Panc1 (cell line): ENCODE results near the gene TM2D3. TPM values are rescaled to one million over a fixed set of nuclear protein-coding genes. Genes with fewer than 3 reads are reported as not detected.

Experiments used
- ATAC-seq: fragments of 200-7000 bp; cut with Tn5 transposase; 2 replicates; pipeline ENCODE4 v1.9.1; 2020; ENCODE audit warnings: mild to moderate bottlenecking, moderate library complexity
- BruUV-seq: library from RNA; stranded (reverse); fragments of 400-500 nt; replicated peaks from 2 replicates; lab custom pipeline; 2021; lab: Mats Ljungman, UMichigan
- CTCF ChIA-PET: fragments of 300-600 bp; sonication (Branson Sonifier 250); formaldehyde crosslinking; loops from one replicate; lab custom pipeline; 2022; ENCODE audit warnings: antibody characterized with exemption; lab: Charles Lee
- POLR2A ChIA-PET: fragments of 300-600 bp; sonication (Branson Sonifier 250); formaldehyde crosslinking; loops from one replicate; lab custom pipeline; 2022; ENCODE audit warnings: antibody characterized with exemption; lab: Charles Lee
- DNase-seq: peaks from one replicate; pipeline ENCODE4 v3.0.0-alpha.2; 2010; ENCODE audit warnings: low read depth, low spot score
- H3K27ac ChIP-seq: 2 replicates; pipeline ENCODE4 v1.5.1; 2011; ENCODE audit warnings: mild to moderate bottlenecking, low read length, inconsistent platforms
- H3K27me3 ChIP-seq: fragments of 200-500 bp; sonication (Bioruptor generic); 2 replicates; pipeline ENCODE4 v1.6.0; 2014; ENCODE audit warnings: low read length, inconsistent platforms; ENCODE audit not compliant: control insufficient read depth, insufficient read depth
- H3K36me3 ChIP-seq: fragments of 200-500 bp; sonication (Bioruptor generic); 2 replicates; pipeline ENCODE4 v1.5.1; 2014; ENCODE audit warnings: inconsistent platforms, mild to moderate bottlenecking, low read length, moderate library complexity; ENCODE audit not compliant: control insufficient read depth, insufficient read depth
- H3K4me1 ChIP-seq: 2 replicates; pipeline ENCODE4 v1.5.1; 2011; ENCODE audit warnings: inconsistent platforms, mild to moderate bottlenecking, low read length, moderate library complexity; ENCODE audit not compliant: control insufficient read depth, insufficient read depth
- H3K4me3 ChIP-seq, 2 experiments: 2 replicates each; pipeline ENCODE4 v1.5.1; 2011 to 2012; ENCODE audit warnings: low read depth in 2 of 2, low read length in 2 of 2, mild to moderate bottlenecking in 2 of 2, inconsistent platforms in 1 of 2, moderate library complexity in 1 of 2
- H3K9me3 ChIP-seq: fragments of 200-500 bp; sonication (Bioruptor generic); 2 replicates; pipeline ENCODE4 v1.5.1; 2014; ENCODE audit warnings: low read depth, mild to moderate bottlenecking, inconsistent platforms, low read length, moderate library complexity; ENCODE audit not compliant: control insufficient read depth, insufficient read depth
- POLR2AphosphoS5 ChIP-seq: IDR thresholded peaks from 2 replicates; pipeline ENCODE4 v1.6.1; 2012; ENCODE audit warnings: mild to moderate bottlenecking, low read depth, low read length, moderate library complexity
- SIN3A ChIP-seq: IDR thresholded peaks from 2 replicates; pipeline ENCODE4 v1.6.1; 2012; ENCODE audit warnings: low read depth, mild to moderate bottlenecking, low read length, moderate library complexity, borderline replicate concordance; ENCODE audit not compliant: insufficient read depth
- TCF7L2 ChIP-seq: IDR thresholded peaks from 2 replicates; pipeline ENCODE4 v1.6.1; 2011; ENCODE audit warnings: mild to moderate bottlenecking, low read depth, low read length, inconsistent platforms
- in situ Hi-C: cut with HindIII; loops from 2 replicates; pipeline ENCODE4 v1.10.0; 2016; ENCODE audit warnings: low sequenced_read_pairs, low pct_unique_long_range_greater_than_20kb
- intact Hi-C: fragments of 100-400 bp; cut with micrococcal nuclease; formaldehyde crosslinking; loops from one replicate; pipeline ENCODE4 v1.10.0; 2022; ENCODE audit not compliant: unreplicated experiment
- total RNA-seq: library from RNA; stranded (reverse); gene quantifications from one replicate; pipeline ENCODE4 v1.2.1, GENCODE V29; 2021; ENCODE audit not compliant: unreplicated experiment
- TF ChIP-seq, protein P1 (sequence below), 2 experiments: IDR thresholded peaks; 2 replicates each; pipeline ENCODE4 v1.6.1; 2011 to 2012; ENCODE audit warnings: low read depth in 2 of 2, control low read depth in 1 of 2, low read length in 1 of 2, mild to moderate bottlenecking in 1 of 2, moderate library complexity in 1 of 2; ENCODE audit not compliant: insufficient read depth in 1 of 2
- TF ChIP-seq, protein P2 (sequence below): fragments of 450-650 bp; IDR thresholded peaks from 2 replicates; pipeline ENCODE4 v1.5.1; 2017; ENCODE audit warnings: mild to moderate bottlenecking

Gene TM2D3
- total RNA-seq, 1 experiment from 2014 or later: 53.4 TPM

DNA sequence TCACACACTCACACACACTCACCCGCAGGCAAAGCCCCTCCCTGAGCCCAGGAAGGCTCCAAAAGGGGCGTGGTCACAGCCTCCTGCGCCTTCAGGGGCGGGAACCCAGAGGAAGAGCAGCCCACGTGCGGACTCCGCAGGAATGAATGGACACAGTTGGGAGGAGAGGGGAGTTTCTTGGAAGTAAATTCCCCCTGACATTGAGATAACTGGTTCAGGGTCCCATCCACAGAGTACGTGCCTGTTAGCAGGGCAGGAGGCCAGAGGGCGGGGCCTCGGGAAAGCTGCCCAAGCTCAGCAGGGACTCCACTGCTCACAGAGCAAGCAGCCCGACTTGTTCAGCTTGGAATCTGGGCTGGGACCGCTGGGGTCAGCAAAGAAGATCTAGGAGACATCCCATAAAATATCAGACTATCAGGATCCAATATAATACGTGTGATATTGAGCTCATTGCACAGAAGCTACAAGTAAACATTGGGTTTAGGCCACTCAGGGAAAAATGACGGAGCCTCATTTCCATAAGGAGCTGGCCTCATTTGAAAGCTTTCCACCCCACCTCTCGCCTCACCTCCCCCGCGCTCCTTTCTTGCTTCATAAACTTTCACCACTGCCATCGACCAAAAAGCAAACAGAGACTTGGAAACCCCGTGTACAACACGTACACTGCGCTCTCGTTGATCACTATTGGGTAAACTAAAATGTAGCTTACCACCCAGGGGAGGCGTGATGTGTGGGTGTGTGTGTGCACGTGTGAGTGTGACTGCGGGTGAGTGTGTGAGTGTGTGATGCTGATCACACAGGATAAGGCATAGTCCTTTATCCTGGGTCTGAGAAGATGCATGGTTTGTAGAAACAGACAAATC is 36.0 kb downstream of the TM2D3 start:
- Histone ChIP-seq H3K4me1 (peaks cover 10% of the 10 kb centered on the region), H3K4me3 (peak overlapping the region in 1 of 2 experiments; percentile 11; a peak in 1 of 4 replicates), H3K27ac (no peak overlapping the region), H3K9me3 (no peaks in the 10 kb centered on the region), H3K36me3 (no peaks in the 10 kb centered on the region), H3K27me3 (no peaks in the 10 kb centered on the region)
- ChIA-PET POLR2A (no interaction called here), CTCF (no interaction called here)
- in situ Hi-C loops (no loop called here), intact Hi-C loops (no loop called here)
- TF ChIP-seq, protein P1, sequence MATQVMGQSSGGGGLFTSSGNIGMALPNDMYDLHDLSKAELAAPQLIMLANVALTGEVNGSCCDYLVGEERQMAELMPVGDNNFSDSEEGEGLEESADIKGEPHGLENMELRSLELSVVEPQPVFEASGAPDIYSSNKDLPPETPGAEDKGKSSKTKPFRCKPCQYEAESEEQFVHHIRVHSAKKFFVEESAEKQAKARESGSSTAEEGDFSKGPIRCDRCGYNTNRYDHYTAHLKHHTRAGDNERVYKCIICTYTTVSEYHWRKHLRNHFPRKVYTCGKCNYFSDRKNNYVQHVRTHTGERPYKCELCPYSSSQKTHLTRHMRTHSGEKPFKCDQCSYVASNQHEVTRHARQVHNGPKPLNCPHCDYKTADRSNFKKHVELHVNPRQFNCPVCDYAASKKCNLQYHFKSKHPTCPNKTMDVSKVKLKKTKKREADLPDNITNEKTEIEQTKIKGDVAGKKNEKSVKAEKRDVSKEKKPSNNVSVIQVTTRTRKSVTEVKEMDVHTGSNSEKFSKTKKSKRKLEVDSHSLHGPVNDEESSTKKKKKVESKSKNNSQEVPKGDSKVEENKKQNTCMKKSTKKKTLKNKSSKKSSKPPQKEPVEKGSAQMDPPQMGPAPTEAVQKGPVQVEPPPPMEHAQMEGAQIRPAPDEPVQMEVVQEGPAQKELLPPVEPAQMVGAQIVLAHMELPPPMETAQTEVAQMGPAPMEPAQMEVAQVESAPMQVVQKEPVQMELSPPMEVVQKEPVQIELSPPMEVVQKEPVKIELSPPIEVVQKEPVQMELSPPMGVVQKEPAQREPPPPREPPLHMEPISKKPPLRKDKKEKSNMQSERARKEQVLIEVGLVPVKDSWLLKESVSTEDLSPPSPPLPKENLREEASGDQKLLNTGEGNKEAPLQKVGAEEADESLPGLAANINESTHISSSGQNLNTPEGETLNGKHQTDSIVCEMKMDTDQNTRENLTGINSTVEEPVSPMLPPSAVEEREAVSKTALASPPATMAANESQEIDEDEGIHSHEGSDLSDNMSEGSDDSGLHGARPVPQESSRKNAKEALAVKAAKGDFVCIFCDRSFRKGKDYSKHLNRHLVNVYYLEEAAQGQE (IDR thresholded peaks at IDR 0.05; ENCODE audit: insufficient read depth in 1 of 2, low read depth in 2 of 2, low read length in 1 of 2): no peak
- TF ChIP-seq TCF7L2 (no peak), SIN3A (no peak), POLR2AphosphoS5 (no peak)
- TF ChIP-seq, protein P2, sequence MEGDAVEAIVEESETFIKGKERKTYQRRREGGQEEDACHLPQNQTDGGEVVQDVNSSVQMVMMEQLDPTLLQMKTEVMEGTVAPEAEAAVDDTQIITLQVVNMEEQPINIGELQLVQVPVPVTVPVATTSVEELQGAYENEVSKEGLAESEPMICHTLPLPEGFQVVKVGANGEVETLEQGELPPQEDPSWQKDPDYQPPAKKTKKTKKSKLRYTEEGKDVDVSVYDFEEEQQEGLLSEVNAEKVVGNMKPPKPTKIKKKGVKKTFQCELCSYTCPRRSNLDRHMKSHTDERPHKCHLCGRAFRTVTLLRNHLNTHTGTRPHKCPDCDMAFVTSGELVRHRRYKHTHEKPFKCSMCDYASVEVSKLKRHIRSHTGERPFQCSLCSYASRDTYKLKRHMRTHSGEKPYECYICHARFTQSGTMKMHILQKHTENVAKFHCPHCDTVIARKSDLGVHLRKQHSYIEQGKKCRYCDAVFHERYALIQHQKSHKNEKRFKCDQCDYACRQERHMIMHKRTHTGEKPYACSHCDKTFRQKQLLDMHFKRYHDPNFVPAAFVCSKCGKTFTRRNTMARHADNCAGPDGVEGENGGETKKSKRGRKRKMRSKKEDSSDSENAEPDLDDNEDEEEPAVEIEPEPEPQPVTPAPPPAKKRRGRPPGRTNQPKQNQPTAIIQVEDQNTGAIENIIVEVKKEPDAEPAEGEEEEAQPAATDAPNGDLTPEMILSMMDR: no peak
- peak; percentile 42 for ATAC-seq
- DNase-seq: no peak
- no TSS peak for BruUV-seq

DNA sequence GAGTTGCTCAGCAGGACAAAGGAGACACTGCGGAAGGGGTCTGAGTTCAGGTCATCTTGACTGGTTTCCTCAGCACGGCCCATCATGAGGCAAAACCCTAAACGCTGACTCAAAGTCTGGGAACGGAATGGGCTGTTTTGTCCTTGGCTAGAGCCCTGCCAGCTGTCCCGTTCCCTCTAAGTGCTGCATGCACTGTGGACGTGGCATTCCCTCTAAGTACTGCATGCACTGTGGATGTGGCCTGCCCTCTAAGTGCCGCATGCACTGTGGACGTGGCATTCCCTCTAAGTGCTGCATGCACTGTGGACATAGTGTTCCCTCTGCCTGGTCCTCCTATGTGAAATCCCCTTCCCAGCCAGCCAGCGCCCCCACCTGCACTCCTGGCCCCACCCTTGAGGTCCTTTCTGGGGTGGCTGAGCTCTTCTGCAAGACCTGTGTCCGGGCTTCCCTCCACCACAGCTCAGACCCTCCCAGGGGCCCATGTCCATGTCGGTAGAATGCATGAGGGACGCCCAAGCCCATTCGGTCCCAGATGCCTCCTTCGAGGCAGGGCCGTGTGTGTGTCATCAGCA is 36.7 kb downstream of the TM2D3 start:
- H3K27ac ChIP-seq: no peak overlapping the region
- CTCF ChIA-PET: no interaction called here

More for the DNA sequence above, 36.7 kb downstream of the TM2D3 start:
- ATAC-seq: peak; percentile 17
- POLR2A ChIA-PET: no interaction called here
- intact Hi-C loops: no loop called here
- TF ChIP-seq, protein P1 (IDR thresholded peaks at IDR 0.05; ENCODE audit: insufficient read depth in 1 of 2, low read depth in 2 of 2, low read length in 1 of 2): no peak
- in situ Hi-C loops: no loop called here
- no peak overlapping the region for H3K4me3 ChIP-seq
- no peaks in the 10 kb centered on the region for H3K36me3 ChIP-seq
- no peak for DNase-seq
- H3K27me3 ChIP-seq: no peaks in the 10 kb centered on the region
- H3K4me1 ChIP-seq: peaks cover 10% of the 10 kb centered on the region
- no peaks in the 10 kb centered on the region for H3K9me3 ChIP-seq
- BruUV-seq: no TSS peak
